Progenitor cell of endocrine pancreas (in vitro differentiated cells): ENCODE measurements around the gene UBXN2A. TPM values are rescaled to one million over a fixed set of nuclear protein-coding genes. Genes with fewer than 3 reads are reported as not detected.

Experiments used
- DNase-seq: peaks from one replicate; pipeline ENCODE4 v3.0.0; 2021; ENCODE audit warnings: low spot score; ENCODE audit not compliant: unreplicated experiment
- H3K27ac Mint-ChIP-seq: 2 replicates; pipeline ENCODE4 v1.8.0; 2021; ENCODE audit warnings: mild to moderate bottlenecking, moderate library complexity, mixed read lengths
- H3K27me3 Mint-ChIP-seq: 2 replicates; pipeline ENCODE4 v1.8.0; 2021; ENCODE audit warnings: mixed read lengths
- H3K36me3 Mint-ChIP-seq: 2 replicates; pipeline ENCODE4 v1.8.0; 2022; ENCODE audit warnings: mixed read lengths; ENCODE audit not compliant: insufficient read depth
- H3K4me1 Mint-ChIP-seq: 2 replicates; pipeline ENCODE4 v1.8.0; 2021; ENCODE audit warnings: low read depth, mixed read lengths
- H3K4me3 Mint-ChIP-seq: 2 replicates; pipeline ENCODE4 v1.8.0; 2021; ENCODE audit warnings: low read depth, mild to moderate bottlenecking, moderate library complexity, mixed read lengths
- H3K9me3 Mint-ChIP-seq: 2 replicates; pipeline ENCODE4 v1.8.0; 2021; ENCODE audit warnings: low read depth, mixed read lengths
- total RNA-seq: library from RNA; stranded (reverse); gene quantifications from 2 replicates; pipeline ENCODE4 v1.2.1, GENCODE V29; 2021
- TF ChIP-seq, protein P1 (sequence below): fragments of 200-600 bp; sonication (generic); IDR thresholded peaks from one replicate; pipeline ENCODE4 v1.5.0; 2021; ENCODE audit warnings: antibody characterized with exemption, mild to moderate bottlenecking; ENCODE audit not compliant: unreplicated experiment

UBXN2A gene
- total RNA-seq, 1 donor from 2014 or later = 24.1 TPM

DNA sequence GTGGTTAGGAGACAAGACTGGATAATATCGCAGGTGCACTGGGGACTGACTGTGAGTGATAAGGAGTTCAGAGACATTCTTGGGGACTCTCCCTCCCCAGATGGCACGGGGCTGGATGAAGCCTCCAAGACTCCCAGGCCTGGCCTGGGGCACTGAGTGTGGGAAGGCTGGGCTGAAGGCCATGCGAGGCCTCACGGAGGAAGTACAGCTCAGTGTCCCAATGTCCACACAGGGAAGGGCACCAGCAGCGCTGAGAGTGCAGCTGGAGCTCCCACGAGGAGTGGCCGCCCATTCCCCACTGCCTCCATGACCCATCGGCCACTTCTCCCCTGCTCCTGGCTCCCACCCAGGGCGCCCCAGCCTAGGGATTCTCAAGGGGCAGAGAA is 76.1 kb downstream of the UBXN2A start:
- no peak overlapping the region for H3K4me3 Mint-ChIP-seq
- no peaks in the 10 kb centered on the region for H3K9me3 Mint-ChIP-seq
- peaks cover 12% of the 10 kb centered on the region for H3K27me3 Mint-ChIP-seq
- TF ChIP-seq, protein P1, sequence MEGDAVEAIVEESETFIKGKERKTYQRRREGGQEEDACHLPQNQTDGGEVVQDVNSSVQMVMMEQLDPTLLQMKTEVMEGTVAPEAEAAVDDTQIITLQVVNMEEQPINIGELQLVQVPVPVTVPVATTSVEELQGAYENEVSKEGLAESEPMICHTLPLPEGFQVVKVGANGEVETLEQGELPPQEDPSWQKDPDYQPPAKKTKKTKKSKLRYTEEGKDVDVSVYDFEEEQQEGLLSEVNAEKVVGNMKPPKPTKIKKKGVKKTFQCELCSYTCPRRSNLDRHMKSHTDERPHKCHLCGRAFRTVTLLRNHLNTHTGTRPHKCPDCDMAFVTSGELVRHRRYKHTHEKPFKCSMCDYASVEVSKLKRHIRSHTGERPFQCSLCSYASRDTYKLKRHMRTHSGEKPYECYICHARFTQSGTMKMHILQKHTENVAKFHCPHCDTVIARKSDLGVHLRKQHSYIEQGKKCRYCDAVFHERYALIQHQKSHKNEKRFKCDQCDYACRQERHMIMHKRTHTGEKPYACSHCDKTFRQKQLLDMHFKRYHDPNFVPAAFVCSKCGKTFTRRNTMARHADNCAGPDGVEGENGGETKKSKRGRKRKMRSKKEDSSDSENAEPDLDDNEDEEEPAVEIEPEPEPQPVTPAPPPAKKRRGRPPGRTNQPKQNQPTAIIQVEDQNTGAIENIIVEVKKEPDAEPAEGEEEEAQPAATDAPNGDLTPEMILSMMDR = no peak
- no peak for DNase-seq
- no peaks in the 10 kb centered on the region for H3K36me3 Mint-ChIP-seq
- no peak overlapping the region for H3K27ac Mint-ChIP-seq
- H3K4me1 Mint-ChIP-seq = no peaks in the 10 kb centered on the region

DNA sequence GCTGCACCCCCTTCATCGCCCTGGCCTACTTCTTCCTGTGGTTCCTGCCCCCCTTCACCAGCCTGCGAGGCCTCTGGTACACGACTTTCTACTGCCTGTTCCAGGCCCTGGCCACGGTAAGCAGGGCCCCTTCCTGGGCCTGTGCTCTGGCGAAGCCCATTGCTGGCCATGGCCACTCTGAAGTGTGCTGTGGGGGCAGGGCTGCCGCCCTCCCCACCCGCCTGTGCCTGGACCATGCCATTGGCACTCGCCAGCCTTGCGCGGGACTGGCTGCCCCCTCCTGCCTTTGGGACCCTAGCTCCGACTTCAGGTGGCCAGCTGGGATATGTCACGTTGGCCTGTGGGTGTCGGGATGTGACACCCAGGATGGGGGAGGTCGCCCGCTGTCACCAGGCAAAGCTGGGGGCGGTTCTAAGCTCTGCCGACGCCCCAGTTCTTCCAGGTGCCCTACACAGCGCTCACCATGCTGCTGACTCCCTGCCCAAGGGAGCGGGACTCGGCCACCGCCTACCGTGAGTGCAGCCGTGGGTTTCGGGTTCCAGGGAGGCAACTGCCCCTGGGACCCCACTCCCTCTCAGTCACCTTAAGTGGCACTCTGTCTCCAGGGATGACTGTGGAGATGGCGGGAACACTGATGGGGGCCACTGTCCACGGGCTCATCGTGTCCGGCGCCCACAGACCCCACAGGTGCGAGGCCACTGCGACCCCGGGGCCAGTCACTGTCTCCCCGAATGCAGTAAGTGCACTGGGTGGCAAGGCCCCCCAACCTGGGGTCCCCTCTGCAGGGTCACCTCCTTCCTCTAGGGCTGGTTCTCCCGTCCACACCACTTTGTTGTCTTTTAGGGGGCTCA is 76.8 kb downstream of the UBXN2A start:
- Mint-ChIP-seq H3K9me3 (no peaks in the 10 kb centered on the region), H3K4me3 (no peak overlapping the region), H3K4me1 (no peaks in the 10 kb centered on the region), H3K36me3 (no peaks in the 10 kb centered on the region), H3K27ac (no peak overlapping the region), H3K27me3 (peaks cover 6% of the 10 kb centered on the region)
- DNase-seq = no peak
- TF ChIP-seq, protein P1 = no peak

DNA sequence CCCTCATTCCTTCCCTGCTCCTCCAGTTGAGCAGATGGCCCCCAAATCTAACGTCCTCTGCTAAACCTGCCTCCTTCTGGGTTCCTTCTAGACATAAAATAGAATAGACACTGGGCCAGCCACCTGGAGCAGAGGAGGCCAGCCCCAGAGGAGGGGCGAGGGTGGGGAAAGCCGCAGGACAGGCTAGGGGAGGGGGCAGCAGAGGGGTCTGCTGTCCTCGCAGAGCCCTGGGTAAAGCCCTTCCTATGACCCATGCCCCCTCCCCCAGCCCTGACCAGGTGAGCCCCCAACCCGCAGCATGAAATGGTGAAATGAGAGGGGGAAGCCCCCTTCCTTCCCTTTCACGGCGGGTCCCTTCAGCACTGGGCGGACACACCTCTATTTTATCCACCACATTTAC is 77.4 kb downstream of the UBXN2A start:
- Mint-ChIP-seq H3K27ac (peak overlapping the region; percentile 34), H3K27me3 (peaks cover under 1% of the 10 kb centered on the region), H3K4me3 (no peak overlapping the region), H3K4me1 (no peaks in the 10 kb centered on the region), H3K9me3 (no peaks in the 10 kb centered on the region), H3K36me3 (peaks cover under 1% of the 10 kb centered on the region)
- TF ChIP-seq, protein P1 = no peak
- no peak for DNase-seq

DNA sequence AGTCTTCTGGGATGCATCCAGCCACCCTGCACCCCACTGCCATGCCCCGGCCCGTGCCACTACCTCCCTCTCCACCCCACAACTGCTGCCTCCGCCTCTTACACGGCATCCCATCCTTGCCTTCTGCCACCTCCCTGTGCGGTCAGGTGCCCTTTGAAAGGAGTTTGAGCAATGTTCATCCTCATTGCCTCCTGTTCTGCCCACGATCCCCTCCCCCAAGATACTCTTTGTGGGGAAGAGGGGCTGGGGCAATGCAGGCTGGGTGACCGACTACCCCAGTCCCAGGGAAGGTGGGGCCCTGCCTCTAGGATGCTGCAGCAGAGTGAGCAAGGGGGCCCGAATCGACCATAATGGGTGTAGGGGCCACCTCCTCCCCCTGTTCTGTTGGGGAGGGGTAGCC is 78.0 kb downstream of the UBXN2A start:
- DNase-seq = no peak
- Mint-ChIP-seq H3K9me3 (no peaks in the 10 kb centered on the region), H3K4me1 (no peaks in the 10 kb centered on the region), H3K4me3 (no peak overlapping the region), H3K27ac (peak overlapping the region; percentile 34), H3K27me3 (no peaks in the 10 kb centered on the region), H3K36me3 (peaks cover 2% of the 10 kb centered on the region)
- TF ChIP-seq, protein P1 = no peak

DNA sequence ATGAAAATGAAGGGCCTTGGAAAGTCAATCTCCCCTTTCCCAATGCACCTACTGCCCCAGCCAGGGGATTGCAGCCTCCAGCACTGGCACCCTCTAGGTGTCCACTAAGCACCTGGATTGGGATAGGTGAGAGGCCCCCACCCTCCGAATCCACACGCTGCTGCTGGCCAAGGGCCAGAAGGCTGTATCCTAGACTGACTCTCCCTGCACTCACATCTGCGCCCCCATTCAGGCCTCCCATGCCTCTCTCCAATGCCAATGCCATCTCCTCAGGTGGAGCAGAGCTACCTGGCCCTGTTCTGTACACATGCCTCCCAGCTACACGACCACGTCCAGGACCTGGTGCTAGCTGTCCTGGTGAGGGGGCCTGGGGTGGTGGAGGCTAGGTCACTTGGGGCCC is 79.5 kb downstream of the UBXN2A start:
- DNase-seq = no peak
- Mint-ChIP-seq H3K9me3 (no peaks in the 10 kb centered on the region), H3K4me1 (no peaks in the 10 kb centered on the region), H3K36me3 (peaks cover 2% of the 10 kb centered on the region), H3K27ac (no peak overlapping the region), H3K27me3 (no peaks in the 10 kb centered on the region), H3K4me3 (no peak overlapping the region)
- TF ChIP-seq, protein P1 = no peak
